Islet precursor cell (in vitro differentiated cells): ENCODE data around the gene ZC3H12C.

Experiments used
- DNase-seq: peaks from one replicate; pipeline ENCODE4 v3.0.0-alpha.2; 2018

ZC3H12C gene

DNA sequence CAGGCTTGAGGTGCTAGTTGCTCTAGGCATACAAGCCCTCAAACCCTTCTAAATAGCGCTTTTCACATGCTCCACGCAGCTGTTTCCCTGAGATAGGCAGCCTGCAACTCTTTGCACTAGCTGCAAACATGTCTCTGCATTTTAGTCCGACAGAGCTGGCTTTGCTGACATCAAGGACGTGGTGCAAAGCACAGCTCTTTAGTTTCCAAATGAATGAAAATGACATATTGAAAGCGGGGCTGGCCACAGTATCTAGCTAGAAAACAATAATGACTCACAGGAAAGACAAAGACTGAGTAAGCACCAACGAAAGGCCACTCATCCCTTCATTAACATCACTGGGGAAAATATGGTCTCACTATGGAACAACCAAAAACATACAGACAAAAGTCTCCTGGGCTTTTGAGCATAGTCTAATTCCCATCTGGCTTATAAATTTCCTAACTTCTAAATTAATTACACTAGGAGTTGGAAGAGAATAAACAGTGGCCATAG lies 15.3 kb upstream of the ZC3H12C start:
- DNase-seq = peak; percentile 63

- no peak for DNase-seq
These were observed 14.2 kb upstream of the ZC3H12C start for GRCh38 chr11:110078923-110079544.

DNA sequence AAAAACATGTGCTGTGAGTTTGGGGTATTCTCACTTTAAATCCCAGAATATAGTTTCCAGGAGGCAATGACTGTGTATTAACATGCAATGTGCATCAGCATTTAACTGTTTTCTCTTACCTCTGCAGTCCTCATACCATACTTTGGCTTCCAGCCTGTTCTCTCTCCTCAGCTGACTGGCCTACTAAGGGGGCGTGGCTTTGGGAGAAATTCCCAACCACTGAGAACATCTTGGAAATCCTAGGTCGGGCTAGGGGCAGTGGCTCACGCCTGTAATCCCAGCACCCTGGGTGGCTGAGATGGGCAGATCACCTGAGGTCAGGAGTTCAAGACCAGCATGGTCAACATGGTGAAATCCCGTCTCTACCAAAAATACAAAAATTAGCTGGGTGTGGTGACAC lies 13.5 kb upstream of the ZC3H12C start:
- DNase-seq = no peak

- no peak for DNase-seq
These were observed 11.5 kb upstream of the ZC3H12C start for GRCh38 chr11:110081462-110082376.

- DNase-seq = no peak
These were observed 10.3 kb upstream of the ZC3H12C start for GRCh38 chr11:110082899-110083298.

- DNase-seq = no peak
These were observed 7.8 kb upstream of the ZC3H12C start for GRCh38 chr11:110085255-110085838.

GRCh38 chr11:110086892-110087309 lies 6.3 kb upstream of the ZC3H12C start:
- DNase-seq = no peak

DNA sequence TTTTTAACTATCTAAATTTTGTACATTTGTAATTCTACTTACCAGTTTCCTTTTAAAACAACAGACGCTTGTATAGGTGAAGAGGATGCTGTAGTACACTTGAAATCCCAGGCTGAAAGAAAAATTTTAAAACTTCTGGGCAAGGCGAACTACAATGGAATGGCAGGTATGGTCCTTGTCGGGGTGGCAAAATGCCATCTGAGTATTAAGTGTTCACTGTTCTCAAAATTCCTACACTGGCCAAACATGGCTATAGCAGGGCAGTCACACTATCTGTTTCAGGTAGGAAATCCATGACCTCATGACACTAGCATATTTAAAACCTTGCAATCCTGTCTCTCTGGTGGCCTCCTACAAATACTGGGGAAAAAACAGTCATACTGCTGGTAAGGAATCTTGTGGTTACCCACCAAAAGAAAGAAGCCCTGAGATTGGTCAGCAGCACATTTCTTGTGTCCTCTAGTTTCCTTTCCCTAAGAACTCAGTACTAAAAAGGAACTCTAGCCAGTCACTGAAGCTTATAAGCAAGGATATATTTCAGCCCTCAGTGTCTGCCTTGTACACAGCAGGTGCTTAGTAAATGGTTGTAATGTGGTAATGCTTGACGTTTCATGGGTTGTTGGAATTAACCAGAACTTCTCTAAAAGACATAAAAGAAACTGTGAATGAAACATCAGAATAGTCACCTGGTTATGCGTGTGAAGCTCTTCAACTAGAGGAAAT lies 5.2 kb upstream of the ZC3H12C start:
- DNase-seq = no peak

GRCh38 chr11:110088535-110089344 lies 4.5 kb upstream of the ZC3H12C start:
- DNase-seq = no peak

DNA sequence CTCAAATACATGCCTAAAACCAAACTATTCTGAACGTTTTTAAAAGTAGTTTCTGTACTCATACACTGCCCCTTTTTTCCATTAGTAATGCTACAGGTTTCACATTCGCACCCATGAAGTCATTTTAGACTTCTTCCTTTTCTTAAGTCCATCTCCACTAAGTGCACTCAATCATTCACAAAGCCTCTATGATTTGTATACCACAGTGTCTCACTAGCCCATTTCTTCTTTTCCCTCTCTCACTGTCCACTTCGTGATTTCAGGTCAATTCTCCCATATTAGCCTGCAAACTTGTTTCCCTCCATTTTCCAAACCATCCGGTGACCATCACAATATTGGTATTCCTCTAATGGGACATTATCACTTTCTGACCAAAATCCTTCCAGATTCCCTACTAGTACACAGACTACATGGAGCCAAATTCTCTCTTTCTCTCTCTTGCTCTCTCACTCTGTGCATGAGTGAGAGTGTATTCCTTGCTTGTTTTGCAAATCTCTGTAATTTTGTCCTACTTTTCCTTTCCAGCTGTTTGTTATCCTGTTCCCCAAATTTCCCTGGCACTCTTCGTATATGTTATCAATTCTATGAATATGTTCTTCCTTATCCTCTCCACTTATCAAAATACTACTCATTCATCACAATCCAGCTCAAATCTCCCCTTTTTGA lies 3.4 kb upstream of the ZC3H12C start:
- DNase-seq = no peak

DNA sequence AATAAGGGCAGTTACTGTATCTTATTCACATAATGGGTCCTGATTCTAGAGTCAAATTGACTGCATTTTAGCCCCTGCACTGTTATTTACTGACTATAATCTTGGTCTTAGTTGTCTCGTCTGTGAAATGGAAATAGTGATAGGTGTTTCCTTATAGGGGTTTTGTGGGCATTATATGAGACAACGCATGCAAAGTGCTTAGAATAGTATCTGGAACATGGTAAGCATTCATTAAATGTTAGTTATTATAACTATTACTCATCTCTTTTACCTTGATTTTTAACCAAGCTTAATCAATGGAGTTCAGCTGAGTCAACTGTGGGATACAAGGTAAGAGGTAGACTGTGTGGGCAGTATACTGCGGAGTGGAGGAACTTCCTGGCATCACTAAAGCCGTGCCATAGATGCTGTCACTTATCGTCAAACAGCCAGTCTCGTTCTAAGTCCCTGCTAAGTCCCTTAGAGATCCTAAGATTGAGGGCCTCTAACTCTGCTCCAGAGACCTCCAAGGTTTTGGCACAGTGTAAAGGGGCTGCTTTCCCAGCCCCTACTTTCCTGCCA lies 2.6 kb upstream of the ZC3H12C start:
- DNase-seq = no peak

DNA sequence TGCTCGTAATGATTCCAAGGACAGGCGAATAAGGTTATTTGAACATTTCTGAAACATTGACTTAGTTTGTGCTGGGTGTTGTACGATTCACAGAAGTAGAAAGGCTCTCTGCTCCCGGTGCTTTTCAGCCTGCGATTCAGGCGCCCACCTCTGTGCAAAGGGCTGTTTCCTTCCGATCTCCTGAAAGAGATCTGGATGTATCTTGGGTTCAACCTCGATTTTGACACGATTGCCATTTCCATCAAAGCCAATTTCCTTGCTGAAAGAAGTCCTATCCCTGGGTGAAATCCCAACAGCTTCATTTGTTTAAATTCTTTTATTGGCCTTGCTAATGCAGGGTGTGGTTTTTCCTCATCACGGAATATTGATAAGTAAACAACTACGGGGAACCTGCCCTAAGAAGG lies 1.1 kb upstream of the ZC3H12C start:
- DNase-seq = peak; percentile 55

GRCh38 chr11:110093407-110094297 lies 460 bp downstream of the ZC3H12C start:
- peak; percentile 74 for DNase-seq

DNA sequence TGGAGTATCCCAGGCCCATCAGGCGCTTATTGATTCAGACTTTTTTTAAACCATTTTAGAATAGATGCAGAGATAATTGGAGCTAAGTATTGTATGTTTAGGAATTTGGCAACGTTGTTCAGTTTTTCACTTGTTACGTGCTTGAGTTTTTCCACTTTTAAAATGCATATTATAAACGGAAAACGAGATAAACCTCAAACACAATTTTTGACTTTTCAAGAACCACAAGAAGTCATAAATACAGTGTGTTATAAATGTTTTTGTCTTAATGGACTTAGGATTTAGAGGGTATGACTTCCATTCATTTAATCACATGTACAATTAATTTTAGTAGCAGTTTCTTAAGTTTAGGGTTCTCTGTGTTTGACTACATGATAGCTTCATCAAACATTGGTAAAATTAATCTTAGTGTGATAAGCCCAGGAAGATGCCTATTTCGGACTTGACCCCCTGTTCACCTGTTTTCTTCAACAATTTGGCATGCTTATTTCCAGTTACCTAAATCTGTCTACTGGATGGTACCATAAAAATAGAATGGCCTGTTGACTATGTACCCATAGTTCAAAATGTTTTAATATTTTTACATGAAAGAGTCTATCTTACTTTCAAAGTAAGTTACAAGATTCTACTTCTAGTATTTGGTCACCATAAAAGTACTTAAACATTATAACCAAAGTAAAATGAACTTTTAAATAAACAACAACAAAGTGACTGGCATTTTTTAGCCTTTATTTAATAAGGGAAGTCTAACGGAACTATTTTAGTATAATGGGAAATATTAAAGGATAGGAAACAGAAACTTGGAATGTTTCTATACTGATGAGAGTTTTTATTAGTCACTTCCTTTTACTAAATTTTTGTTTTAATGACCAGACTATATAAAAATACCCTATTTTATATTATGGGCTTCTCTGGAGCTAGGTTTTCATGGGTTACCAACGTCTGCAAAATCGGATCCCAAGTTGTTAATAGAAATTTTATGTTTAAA lies 1.4 kb downstream of the ZC3H12C start:
- DNase-seq = no peak

DNA sequence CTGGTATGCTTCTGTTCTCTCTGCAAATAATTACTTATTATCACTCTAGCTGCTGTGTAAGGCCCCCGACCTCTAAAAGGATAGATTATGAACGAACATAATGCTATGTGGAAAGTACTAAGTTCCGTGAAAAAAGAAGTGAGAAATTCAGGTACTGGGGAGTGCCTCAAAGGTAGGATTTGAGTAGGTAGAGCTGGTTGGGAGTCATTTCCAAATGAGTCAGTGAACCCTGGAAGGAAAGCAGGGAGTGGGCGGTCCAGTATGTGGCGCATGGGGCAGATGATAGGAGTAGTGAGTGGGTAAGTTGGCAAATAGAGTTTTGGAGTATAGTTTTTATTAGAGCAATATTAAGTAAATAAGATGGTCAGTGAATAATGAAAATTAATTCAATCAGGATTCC lies 2.4 kb downstream of the ZC3H12C start:
- peak; percentile 59 for DNase-seq

- DNase-seq = no peak
These were observed 3.3 kb downstream of the ZC3H12C start for GRCh38 chr11:110096496-110096895.

DNA sequence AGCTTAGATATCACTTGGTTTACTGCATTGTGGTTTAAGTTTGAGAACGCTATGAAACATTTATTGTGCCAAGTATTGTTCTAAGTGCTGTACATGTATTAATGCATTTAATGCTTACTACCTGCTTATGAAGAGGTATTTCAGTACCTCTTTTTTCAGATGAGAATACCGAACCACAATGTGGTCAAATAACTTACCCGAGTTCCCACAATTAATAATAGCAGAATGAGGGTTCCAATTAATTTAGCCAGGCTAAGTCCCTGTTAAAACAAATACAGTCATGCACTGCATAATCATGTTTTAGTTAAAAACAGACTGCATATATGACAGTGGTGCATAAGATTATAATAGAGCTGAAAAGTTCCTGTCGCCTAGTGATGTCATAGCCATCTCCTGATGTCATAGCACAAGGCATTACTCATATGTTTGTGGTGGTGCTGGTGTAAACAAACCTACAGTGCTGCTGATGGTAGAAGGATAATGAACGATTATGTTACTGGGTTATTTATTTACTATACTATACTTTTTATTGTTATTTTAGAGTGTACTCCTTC lies 4.3 kb downstream of the ZC3H12C start:
- DNase-seq = no peak

GRCh38 chr11:110098645-110099044 lies 5.5 kb downstream of the ZC3H12C start:
- no peak for DNase-seq
